GM13977 (cell line): ENCODE results near the gene SPTBN5.
A peak's percentile ranks its signal among the peaks of the same experiment; 100 is the strongest.

Experiments
- DNase-seq: peaks from one replicate; pipeline ENCODE4 v3.0.0; 2012; ENCODE audit warnings: low spot score
- in situ Hi-C: fragments of 300-500 bp; cut with MboI; formaldehyde crosslinking; loops from one replicate; pipeline ENCODE4 v1.12.0; 2022; ENCODE audit warnings: low sequenced_read_pairs, low pct_unique_long_range_greater_than_20kb, mixed read lengths, inconsistent platforms; ENCODE audit not compliant: unreplicated experiment
- TF ChIP-seq, protein P1 (sequence below): IDR thresholded peaks from 2 replicates; pipeline ENCODE4 v1.5.1; 2012; ENCODE audit warnings: mild to moderate bottlenecking, control low read depth; ENCODE audit not compliant: insufficient read depth; ENCODE audit errors: extremely low read depth, missing control alignments

The SPTBN5 gene

DNA sequence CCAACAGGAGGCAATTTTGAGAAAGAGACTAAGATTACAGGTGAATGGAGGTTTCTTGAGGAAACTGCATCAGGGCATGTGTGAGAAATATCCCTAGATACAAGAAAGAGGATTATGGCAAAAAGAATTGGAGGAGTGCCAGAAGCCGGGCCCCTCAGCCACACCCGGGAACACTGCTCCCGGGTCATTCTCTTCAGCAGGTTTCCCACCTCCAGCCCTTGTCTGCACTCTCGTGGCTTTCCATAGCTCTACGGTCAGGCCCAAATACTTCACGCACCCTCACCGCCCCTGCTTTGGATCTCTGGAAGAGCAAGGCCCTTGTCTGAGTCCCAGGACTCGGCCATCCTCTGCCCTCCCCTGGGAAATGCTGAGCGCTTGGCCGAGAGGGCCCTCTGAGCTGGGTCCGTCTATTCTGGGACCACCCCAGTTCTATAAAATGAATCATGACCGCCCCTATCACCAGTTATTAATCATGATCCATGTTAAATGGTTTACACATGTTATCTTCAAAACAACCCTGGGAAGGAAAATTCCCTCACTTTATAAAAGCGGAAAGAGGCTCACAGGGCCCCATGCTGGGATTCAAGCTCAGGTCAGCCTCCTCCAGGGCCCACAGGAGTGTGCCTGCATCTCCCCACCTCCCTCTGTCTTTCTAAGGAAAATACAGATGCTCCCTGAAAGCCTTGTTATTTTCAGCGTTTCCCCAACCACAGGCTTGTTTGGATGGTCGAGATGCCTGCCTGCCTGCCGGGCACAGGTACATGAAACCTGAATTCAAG is 38.8 kb upstream of the SPTBN5 start:
- TF ChIP-seq, protein P1, sequence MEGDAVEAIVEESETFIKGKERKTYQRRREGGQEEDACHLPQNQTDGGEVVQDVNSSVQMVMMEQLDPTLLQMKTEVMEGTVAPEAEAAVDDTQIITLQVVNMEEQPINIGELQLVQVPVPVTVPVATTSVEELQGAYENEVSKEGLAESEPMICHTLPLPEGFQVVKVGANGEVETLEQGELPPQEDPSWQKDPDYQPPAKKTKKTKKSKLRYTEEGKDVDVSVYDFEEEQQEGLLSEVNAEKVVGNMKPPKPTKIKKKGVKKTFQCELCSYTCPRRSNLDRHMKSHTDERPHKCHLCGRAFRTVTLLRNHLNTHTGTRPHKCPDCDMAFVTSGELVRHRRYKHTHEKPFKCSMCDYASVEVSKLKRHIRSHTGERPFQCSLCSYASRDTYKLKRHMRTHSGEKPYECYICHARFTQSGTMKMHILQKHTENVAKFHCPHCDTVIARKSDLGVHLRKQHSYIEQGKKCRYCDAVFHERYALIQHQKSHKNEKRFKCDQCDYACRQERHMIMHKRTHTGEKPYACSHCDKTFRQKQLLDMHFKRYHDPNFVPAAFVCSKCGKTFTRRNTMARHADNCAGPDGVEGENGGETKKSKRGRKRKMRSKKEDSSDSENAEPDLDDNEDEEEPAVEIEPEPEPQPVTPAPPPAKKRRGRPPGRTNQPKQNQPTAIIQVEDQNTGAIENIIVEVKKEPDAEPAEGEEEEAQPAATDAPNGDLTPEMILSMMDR = no peak
- in situ Hi-C loops = no loop called here
- no peak for DNase-seq

GRCh38 chr15:41932101-41932500 is 38.2 kb upstream of the SPTBN5 start:
- no peak for DNase-seq
- in situ Hi-C loops = no loop called here
- TF ChIP-seq, protein P1 = no peak

DNA sequence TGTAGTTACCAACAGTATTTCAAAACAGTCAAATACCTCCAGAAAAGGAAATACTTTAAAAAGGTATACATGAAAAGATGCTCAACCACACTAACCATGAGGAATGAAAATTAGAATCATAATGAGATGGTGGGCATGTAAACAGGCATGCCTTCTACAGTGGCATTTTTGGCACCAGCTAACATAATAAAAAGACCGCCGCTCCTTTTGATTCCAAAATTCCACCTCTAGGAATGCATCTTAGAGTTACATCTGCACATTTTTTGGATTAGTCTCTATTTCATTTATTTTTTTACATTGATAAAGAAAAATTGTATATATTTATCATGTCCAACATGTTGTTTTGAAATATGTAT is 37.0 kb upstream of the SPTBN5 start:
- DNase-seq = no peak
- in situ Hi-C loops = no loop called here
- TF ChIP-seq, protein P1 = no peak

DNA sequence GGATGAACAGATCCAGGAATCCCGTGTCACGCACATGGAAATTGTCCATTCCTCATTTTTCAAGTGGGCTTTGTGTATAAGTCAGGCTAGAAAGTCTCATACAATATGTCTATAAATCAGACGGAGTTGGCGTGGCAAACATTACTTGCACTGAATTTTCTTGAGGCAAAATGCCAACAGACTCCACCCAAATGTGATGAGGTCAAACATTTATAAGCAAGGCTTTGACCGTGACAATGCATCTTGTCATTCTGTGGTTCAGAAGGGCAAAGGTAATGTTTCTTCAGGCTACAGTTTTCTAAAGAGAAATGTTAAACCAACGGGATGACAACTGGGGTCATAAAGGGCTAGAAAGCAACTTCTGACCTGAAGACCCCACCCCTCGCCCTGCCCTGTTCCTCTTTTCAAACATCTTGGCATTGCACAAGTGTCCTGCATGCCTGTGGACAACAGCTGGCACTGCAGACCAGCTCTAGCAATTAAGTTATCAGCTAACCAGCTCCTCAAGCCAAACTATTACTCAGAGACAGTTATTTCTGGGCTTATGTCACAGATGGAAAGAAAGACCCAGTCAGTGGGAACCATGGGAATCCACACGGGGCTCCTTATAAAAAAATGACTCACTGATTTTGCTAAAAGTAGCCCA is 36.5 kb upstream of the SPTBN5 start:
- DNase-seq = no peak
- TF ChIP-seq, protein P1 = no peak
- in situ Hi-C loops = no loop called here

- peak; percentile 67 for DNase-seq
- TF ChIP-seq, protein P1 = no peak
- in situ Hi-C loops = no loop called here
These were observed 35.1 kb upstream of the SPTBN5 start for GRCh38 chr15:41928637-41929620.

DNA sequence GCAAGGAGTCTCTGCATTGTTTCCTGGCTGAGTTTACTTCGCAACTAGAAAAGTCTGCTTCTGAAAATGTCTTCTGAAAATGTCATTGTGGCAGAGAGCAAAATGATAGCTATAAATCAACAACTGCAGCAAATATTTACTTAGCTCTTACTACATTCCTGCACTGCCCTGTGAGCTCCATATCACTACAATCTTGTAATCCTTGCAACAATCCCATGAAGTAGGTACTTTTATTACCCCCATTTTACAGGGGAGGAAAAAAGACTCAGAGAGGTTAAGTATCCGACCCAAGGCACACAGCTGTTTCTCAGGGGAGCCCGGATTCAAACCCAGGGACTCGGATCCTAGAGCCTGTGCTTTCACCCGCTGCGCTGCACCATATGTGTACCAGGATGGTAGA is 34.2 kb upstream of the SPTBN5 start:
- in situ Hi-C loops = no loop called here
- no peak for DNase-seq
- TF ChIP-seq, protein P1 = no peak
